Activated CD4-positive, alpha-beta memory T cell treated with anti-CD3 and anti-CD28 coated beads for 36 hours (primary cell): Measurements from ENCODE around the gene COP1. TPM values are rescaled to one million over a fixed set of nuclear protein-coding genes. Genes with fewer than 3 reads are reported as not detected.
"Not testable (repeated sequence)": the region's sequence is repeated elsewhere in the genome, so short reads cannot be mapped to it uniquely, and the experiment has no call there.

Experiments used
- CTCF ChIA-PET: fragments of 350-600 bp; sonication (Branson Sonifier 250); formaldehyde crosslinking; loops from one replicate; lab custom pipeline; 2021; ENCODE audit warnings: antibody characterized with exemption, inconsistent platforms; lab: Charles Lee
- POLR2A ChIA-PET: fragments of 350-600 bp; sonication (Branson Sonifier 250); formaldehyde crosslinking; loops from one replicate; lab custom pipeline; 2021; ENCODE audit warnings: antibody characterized with exemption; lab: Charles Lee
- DNase-seq: peaks from one replicate; pipeline ENCODE4 v3.0.0-alpha.2; 2020
- H3K27ac Mint-ChIP-seq: one replicate; pipeline ENCODE4 v1.8.0; 2021; ENCODE audit warnings: mixed read lengths
- H3K27me3 Mint-ChIP-seq: one replicate; pipeline ENCODE4 v1.8.0; 2021; ENCODE audit warnings: mixed read lengths
- H3K36me3 Mint-ChIP-seq: one replicate; pipeline ENCODE4 v1.8.0; 2021; ENCODE audit warnings: mixed read lengths
- H3K4me1 Mint-ChIP-seq: one replicate; pipeline ENCODE4 v1.8.0; 2021; ENCODE audit warnings: low read depth, mixed read lengths
- H3K4me3 Mint-ChIP-seq: one replicate; pipeline ENCODE4 v1.8.0; 2021; ENCODE audit warnings: mild to moderate bottlenecking, mixed read lengths
- H3K9me3 Mint-ChIP-seq: one replicate; pipeline ENCODE4 v1.8.0; 2021; ENCODE audit warnings: mixed read lengths
- intact Hi-C: fragments of 100-400 bp; cut with micrococcal nuclease; formaldehyde crosslinking; loops from one replicate; pipeline ENCODE4 v1.15.1; 2023
- total RNA-seq, 2 experiments: library from RNA; stranded (reverse); gene quantifications; one replicate each; pipeline ENCODE4 v1.2.3, GENCODE V29; 2021

Gene COP1
- total RNA-seq: 10 to 100 TPM; 34.2 to 34.7 TPM

DNA sequence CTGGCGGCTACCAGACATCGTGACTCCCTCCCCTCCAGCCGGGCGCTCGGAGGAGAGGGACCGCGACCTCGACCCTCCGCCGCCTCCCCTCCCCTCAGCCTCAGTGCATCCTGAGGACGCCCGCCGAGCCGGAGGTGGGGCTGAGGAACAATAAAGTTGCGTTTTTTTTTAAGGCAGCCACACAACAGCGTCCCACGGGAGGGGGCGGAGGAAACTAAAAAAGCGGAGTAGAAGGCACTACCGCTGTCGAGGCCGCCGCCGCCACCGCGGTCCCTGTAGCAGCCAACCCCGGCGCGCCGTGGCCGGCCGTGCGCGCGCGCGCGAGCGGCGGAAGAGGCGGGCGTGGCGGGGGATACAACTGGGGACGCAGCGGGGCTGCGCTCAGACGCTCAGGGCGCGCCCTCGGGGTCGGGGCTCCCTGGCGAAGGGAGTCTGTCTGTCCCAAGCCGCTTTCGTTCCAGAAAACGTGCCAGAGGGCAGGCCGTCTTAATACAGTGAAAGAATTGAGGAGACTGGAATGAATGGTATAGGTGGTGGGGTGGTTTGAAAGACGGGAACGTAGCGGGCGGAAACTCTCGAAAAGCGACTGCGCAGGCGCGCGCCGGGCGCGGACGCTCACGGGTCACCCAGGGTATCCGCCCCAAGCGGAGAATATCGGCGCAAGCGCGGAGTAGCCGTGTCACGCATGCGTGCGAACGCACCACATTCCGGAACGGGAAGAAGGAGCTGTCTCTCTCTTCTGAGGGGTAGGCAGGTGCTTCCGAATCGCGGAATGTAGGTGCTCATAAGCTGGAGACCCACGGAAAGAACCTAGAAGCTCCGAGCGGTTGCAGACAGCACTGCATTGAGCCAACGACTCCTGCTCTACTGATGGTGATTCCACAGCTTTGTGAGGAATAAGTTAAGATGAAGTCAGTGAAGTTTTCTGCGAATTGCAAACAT lies at the start of gene COP1:
COP1 (minus strand) TSS at position 326 of the 942 bp plus-strand sequence; CDS start at position 18, 308 bp downstream.
- H3K36me3 Mint-ChIP-seq: peaks cover 15% of the 10 kb centered on the region
- no peaks in the 10 kb centered on the region for H3K27me3 Mint-ChIP-seq
- POLR2A ChIA-PET: interaction anchor here (0.5 to 1.2 kb wide), 7 partner anchors 10 to 1184 kb away, joined by 3 to 6 read pairs (median 3); partner anchors contain the start of gene MRPS14
- CTCF ChIA-PET: interaction anchor here (1.0 kb wide), 1 partner anchor 20 kb away, joined by 3 read pairs; no protein-coding TSS in a partner anchor
- peak within 1 kb of the TSS; percentile 97 for H3K27ac Mint-ChIP-seq
- peak; percentile 98 for DNase-seq
- H3K9me3 Mint-ChIP-seq: no peaks in the 10 kb centered on the region
- intact Hi-C loops: loop anchor here (1.0 to 10.0 kb wide), 8 partner anchors 29 to 1240 kb away; partner anchors contain the start of gene MRPS14
- H3K4me1 Mint-ChIP-seq: peaks cover 24% of the 10 kb centered on the region
- peak within 1 kb of the TSS; percentile 99 for H3K4me3 Mint-ChIP-seq

DNA sequence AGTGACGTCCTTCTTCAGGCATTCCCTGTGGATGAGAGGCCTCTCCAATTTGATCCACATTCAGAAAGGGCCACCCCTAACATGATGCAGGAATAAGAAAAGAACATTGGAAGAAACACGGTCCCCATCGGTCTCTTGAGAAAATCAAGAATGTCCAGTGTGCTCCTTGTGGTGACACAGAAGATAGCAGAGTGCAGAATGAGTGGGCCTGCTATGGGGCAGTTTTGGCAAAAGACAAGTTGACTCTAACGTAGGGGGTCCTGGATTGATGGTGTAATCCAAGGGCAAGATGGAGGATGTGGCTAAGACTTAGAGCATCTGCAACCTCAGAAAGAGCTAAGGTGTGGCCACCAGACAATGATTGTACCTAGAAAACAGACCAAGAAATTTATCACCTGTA lies 45.1 kb upstream of the COP1 start:
- no peaks in the 10 kb centered on the region for H3K36me3 Mint-ChIP-seq
- DNase-seq: no peak
- no peak overlapping the region for H3K4me3 Mint-ChIP-seq
- POLR2A ChIA-PET: no interaction called here
- H3K27ac Mint-ChIP-seq: no peak overlapping the region
- no peaks in the 10 kb centered on the region for H3K4me1 Mint-ChIP-seq
- intact Hi-C loops: no loop called here
- CTCF ChIA-PET: no interaction called here
- H3K27me3 Mint-ChIP-seq: peaks cover 2% of the 10 kb centered on the region
- H3K9me3 Mint-ChIP-seq: no peaks in the 10 kb centered on the region

DNA sequence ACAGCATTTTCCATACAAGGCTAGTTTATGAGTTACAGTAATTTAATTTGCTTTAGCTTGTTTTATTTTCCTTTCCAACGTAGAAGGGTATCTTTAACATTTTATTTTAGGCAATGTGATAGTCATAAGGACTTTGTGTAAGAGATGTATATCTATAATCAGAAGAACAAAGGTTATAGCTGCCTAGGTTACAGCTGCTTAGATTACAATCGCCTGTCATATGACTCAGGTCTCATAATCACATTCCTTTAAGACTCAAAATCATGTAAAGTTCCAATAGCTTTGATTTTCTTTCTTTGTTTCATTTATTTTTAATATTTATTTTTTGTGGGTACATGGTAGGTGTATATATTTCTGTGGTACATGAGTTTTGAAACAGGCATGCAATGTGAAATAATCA lies 37.8 kb upstream of the COP1 start:
- H3K9me3 Mint-ChIP-seq: no peaks in the 10 kb centered on the region
- peaks cover 1% of the 10 kb centered on the region for H3K36me3 Mint-ChIP-seq
- H3K27ac Mint-ChIP-seq: no peak overlapping the region
- no peak for DNase-seq
- peaks cover 7% of the 10 kb centered on the region for H3K4me1 Mint-ChIP-seq
- peaks cover 14% of the 10 kb centered on the region for H3K27me3 Mint-ChIP-seq
- POLR2A ChIA-PET: no interaction called here
- intact Hi-C loops: no loop called here
- CTCF ChIA-PET: no interaction called here
- H3K4me3 Mint-ChIP-seq: no peak overlapping the region

GRCh38 chr1:176243746-176244145 lies 36.7 kb upstream of the COP1 start:
- H3K4me1 Mint-ChIP-seq: peaks cover 7% of the 10 kb centered on the region
- peaks cover 14% of the 10 kb centered on the region for H3K27me3 Mint-ChIP-seq
- intact Hi-C loops: no loop called here
- no peak overlapping the region for H3K4me3 Mint-ChIP-seq
- no peaks in the 10 kb centered on the region for H3K9me3 Mint-ChIP-seq
- H3K36me3 Mint-ChIP-seq: peaks cover 1% of the 10 kb centered on the region
- no peak for DNase-seq
- H3K27ac Mint-ChIP-seq: no peak overlapping the region
- ChIA-PET POLR2A (no interaction called here), CTCF (no interaction called here)

GRCh38 chr1:176241385-176242015 lies 34.4 kb upstream of the COP1 start:
- peaks cover 13% of the 10 kb centered on the region for H3K27me3 Mint-ChIP-seq
- no peak overlapping the region for H3K27ac Mint-ChIP-seq
- ChIA-PET POLR2A (no interaction called here), CTCF (no interaction called here)
- intact Hi-C loops: loop anchor here (1.0 kb wide), 1 partner anchor 34 kb away; the partner anchor contains the start of gene COP1
- peak; percentile 41 for DNase-seq
- H3K9me3 Mint-ChIP-seq: no peaks in the 10 kb centered on the region
- peaks cover 1% of the 10 kb centered on the region for H3K36me3 Mint-ChIP-seq
- H3K4me3 Mint-ChIP-seq: no peak overlapping the region
- H3K4me1 Mint-ChIP-seq: peaks cover 7% of the 10 kb centered on the region

- intact Hi-C loops: not testable (repeated sequence)
These were observed 26.6 kb upstream of the COP1 start for GRCh38 chr1:176233657-176234056.

DNA sequence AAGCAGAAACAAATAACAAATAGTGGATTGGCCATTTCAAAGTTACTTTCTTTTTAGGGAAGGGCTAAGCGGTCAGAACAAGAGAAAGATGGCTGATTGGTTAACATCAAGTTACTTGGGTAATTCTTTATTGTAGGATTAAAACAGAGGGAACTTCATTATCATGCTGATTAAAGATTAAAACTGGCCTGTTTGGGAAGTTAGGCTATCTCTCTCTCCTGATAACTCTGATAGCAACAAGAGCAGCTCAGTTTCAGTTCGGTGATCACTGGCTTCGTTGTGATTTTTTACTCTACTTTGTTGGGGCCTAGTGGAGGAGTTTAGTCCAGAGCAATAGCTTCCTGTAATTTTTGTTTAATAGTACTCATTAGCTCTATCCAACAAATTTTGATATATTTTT lies 20.5 kb upstream of the COP1 start:
- ChIA-PET POLR2A (no interaction called here), CTCF (no interaction called here)
- Mint-ChIP-seq H3K9me3 (peaks cover 2% of the 10 kb centered on the region), H3K27ac (no peak overlapping the region), H3K36me3 (peaks cover 1% of the 10 kb centered on the region), H3K4me1 (no peaks in the 10 kb centered on the region), H3K4me3 (no peak overlapping the region), H3K27me3 (no peaks in the 10 kb centered on the region)
- intact Hi-C loops: no loop called here
- no peak for DNase-seq

More at GRCh38 chr1:176233657-176234056, 26.6 kb upstream of the COP1 start:
- H3K27me3 Mint-ChIP-seq, CTCF ChIA-PET, H3K9me3 Mint-ChIP-seq, POLR2A ChIA-PET, H3K36me3 Mint-ChIP-seq, H3K4me1 Mint-ChIP-seq, H3K4me3 Mint-ChIP-seq, H3K27ac Mint-ChIP-seq, DNase-seq: not testable (repeated sequence)

GRCh38 chr1:176225911-176226310 lies 18.8 kb upstream of the COP1 start:
- no peak overlapping the region for H3K4me3 Mint-ChIP-seq
- no peaks in the 10 kb centered on the region for H3K4me1 Mint-ChIP-seq
- H3K27ac Mint-ChIP-seq: no peak overlapping the region
- CTCF ChIA-PET: no interaction called here
- H3K9me3 Mint-ChIP-seq: no peaks in the 10 kb centered on the region
- no peaks in the 10 kb centered on the region for H3K27me3 Mint-ChIP-seq
- H3K36me3 Mint-ChIP-seq: no peaks in the 10 kb centered on the region
- DNase-seq: no peak
- intact Hi-C loops: no loop called here
- POLR2A ChIA-PET: no interaction called here

DNA sequence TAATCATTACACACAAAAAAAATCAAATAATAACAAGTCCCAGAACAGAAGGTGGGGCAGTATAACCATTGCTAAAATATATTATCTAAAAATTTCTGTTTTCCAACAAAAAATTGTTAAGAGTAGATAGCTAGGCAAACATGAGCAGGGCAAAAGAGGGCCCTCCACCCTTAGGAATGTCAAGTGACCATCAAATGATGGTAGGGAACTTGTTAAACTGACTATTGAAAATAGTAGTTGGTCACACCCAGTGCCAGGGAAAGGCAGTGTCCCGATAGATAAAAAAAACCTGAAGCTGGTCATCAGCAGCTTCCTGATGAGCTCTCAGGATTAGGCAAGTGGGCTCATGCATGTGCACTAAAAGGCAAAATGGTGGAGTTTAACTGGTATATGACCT lies 18.4 kb upstream of the COP1 start:
- Mint-ChIP-seq H3K27me3 (no peaks in the 10 kb centered on the region), H3K4me3 (no peak overlapping the region), H3K4me1 (no peaks in the 10 kb centered on the region), H3K9me3 (no peaks in the 10 kb centered on the region), H3K36me3 (no peaks in the 10 kb centered on the region), H3K27ac (no peak overlapping the region)
- POLR2A ChIA-PET: no interaction called here
- intact Hi-C loops: no loop called here
- no peak for DNase-seq
- CTCF ChIA-PET: no interaction called here

DNA sequence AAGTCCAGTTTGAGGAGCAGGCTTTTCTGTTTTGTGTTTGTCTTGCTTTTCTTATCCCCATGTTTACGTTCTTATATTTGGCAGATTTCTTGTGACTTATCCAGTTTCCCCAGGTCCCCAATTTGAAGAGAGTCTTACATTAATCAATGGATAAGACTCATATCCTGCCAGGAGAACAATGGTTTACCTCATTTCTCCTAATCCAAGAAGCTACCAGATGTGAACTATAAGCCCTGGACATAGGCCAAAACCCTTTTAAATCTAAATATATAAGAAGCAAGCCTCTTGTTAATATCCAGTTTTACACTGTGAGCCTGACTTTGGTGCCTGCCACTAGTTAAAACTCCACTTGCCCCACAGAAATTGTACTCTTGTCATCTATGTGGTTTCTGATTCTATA lies 15.1 kb upstream of the COP1 start:
- CTCF ChIA-PET: no interaction called here
- Mint-ChIP-seq H3K27ac (no peak overlapping the region), H3K27me3 (peaks cover 4% of the 10 kb centered on the region), H3K4me3 (no peak overlapping the region), H3K9me3 (no peaks in the 10 kb centered on the region), H3K4me1 (no peaks in the 10 kb centered on the region), H3K36me3 (peaks cover 1% of the 10 kb centered on the region)
- intact Hi-C loops: no loop called here
- POLR2A ChIA-PET: no interaction called here
- no peak for DNase-seq

DNA sequence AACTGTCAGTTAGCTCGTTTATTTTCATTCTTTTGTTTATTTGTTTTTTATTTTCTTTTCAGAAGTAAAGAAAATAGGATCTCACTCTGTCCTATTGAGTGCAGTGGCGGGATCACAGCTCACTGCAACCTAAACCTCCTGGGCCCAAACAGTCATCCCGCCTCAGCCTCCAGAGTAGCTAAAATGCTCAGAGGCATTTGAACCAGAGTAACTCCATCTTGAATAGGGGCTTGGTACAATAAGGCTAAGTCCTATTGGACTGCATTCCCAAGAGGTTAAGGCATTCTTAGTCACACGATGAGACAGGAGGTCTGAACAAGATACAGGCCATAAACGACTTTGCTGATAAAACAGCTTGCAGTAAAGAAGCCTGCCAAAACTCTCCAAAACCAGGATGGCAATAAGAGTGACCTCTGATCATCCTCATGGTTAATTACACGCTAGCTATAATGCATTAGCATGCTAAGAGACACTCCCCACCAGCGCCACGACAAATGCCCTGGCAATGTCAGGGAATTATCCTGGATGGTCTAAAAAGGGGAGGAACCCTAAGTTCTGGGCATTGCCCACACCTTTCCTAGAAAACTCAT lies 13.1 kb upstream of the COP1 start:
- H3K27ac Mint-ChIP-seq: no peak overlapping the region
- peaks cover 1% of the 10 kb centered on the region for H3K36me3 Mint-ChIP-seq
- POLR2A ChIA-PET: no interaction called here
- no peaks in the 10 kb centered on the region for H3K9me3 Mint-ChIP-seq
- CTCF ChIA-PET: interaction anchor here (0.7 kb wide), 1 partner anchor 9 kb away, joined by 3 read pairs; no protein-coding TSS in a partner anchor
- H3K4me1 Mint-ChIP-seq: no peaks in the 10 kb centered on the region
- intact Hi-C loops: no loop called here
- H3K27me3 Mint-ChIP-seq: peaks cover 4% of the 10 kb centered on the region
- no peak overlapping the region for H3K4me3 Mint-ChIP-seq
- DNase-seq: no peak
